Measurements from ENCODE around the gene C3orf80.
A peak's percentile ranks its signal among the peaks of the same experiment; 100 is the strongest.
"Not testable (repeated sequence)": the region's sequence is repeated elsewhere in the genome, so short reads cannot be mapped to it uniquely, and the experiment has no call there.

The C3orf80 gene

GRCh38 chr3:160217675-160218074, 7.5 kb upstream of the C3orf80 start:
- no peak for DNase-seq

GRCh38 chr3:160218136-160218535, 7.1 kb upstream of the C3orf80 start:
- no peak for DNase-seq

GRCh38 chr3:160220038-160220437, 5.2 kb upstream of the C3orf80 start:
- no peak for DNase-seq

GRCh38 chr3:160221019-160221418, 4.2 kb upstream of the C3orf80 start:
- DNase-seq = no peak

- DNase-seq = no peak
Measured at GRCh38 chr3:160224256-160224655, 966 bp upstream of the C3orf80 start.

GRCh38 chr3:160224811-160225175, 429 bp upstream of the C3orf80 start:
- DNase-seq = no peak

GRCh38 chr3:160226026-160226907, 1.0 kb downstream of the C3orf80 start:
- DNase-seq = no peak

- DNase-seq = no peak
Measured at GRCh38 chr3:160227419-160227818, 2.2 kb downstream of the C3orf80 start.

- DNase-seq = no peak
Measured at GRCh38 chr3:160232014-160232413, 6.8 kb downstream of the C3orf80 start.

- not testable (repeated sequence) for DNase-seq
Measured at GRCh38 chr3:160240719-160241118, 15.5 kb downstream of the C3orf80 start.

- peak; percentile 28 for DNase-seq
Measured at GRCh38 chr3:160245261-160245800, 20.1 kb downstream of the C3orf80 start.

GRCh38 chr3:160247766-160248165, 22.5 kb downstream of the C3orf80 start:
- no peak for DNase-seq

GRCh38 chr3:160253298-160253697, 28.1 kb downstream of the C3orf80 start:
- no peak for DNase-seq

- DNase-seq = no peak
Measured at GRCh38 chr3:160257606-160258005, 32.4 kb downstream of the C3orf80 start.

- peak; percentile 17 for DNase-seq
Measured at GRCh38 chr3:160259589-160259988, 34.4 kb downstream of the C3orf80 start.

GRCh38 chr3:160260587-160261270, 35.5 kb downstream of the C3orf80 start:
- peak; percentile 23 for DNase-seq

- DNase-seq = no peak
Measured at GRCh38 chr3:160265088-160265487, 39.9 kb downstream of the C3orf80 start.
